GM12865 (cell line): ENCODE data around the gene TRAPPC6A.

Source experiments
- DNase-seq: peaks from one replicate; pipeline ENCODE4 v3.0.0; 2010; ENCODE audit warnings: low read depth
- H3K4me3 ChIP-seq: 2 replicates; pipeline ENCODE4 v1.5.1; 2011; ENCODE audit warnings: mild to moderate bottlenecking, low read depth, low read length, control low read depth
- TF ChIP-seq, protein P1 (sequence below): IDR thresholded peaks from 2 replicates; pipeline ENCODE4 v1.5.1; 2011; ENCODE audit warnings: low read length, control low read depth, low read depth, inconsistent platforms; ENCODE audit not compliant: insufficient read depth; ENCODE audit errors: missing control alignments

Gene TRAPPC6A

DNA sequence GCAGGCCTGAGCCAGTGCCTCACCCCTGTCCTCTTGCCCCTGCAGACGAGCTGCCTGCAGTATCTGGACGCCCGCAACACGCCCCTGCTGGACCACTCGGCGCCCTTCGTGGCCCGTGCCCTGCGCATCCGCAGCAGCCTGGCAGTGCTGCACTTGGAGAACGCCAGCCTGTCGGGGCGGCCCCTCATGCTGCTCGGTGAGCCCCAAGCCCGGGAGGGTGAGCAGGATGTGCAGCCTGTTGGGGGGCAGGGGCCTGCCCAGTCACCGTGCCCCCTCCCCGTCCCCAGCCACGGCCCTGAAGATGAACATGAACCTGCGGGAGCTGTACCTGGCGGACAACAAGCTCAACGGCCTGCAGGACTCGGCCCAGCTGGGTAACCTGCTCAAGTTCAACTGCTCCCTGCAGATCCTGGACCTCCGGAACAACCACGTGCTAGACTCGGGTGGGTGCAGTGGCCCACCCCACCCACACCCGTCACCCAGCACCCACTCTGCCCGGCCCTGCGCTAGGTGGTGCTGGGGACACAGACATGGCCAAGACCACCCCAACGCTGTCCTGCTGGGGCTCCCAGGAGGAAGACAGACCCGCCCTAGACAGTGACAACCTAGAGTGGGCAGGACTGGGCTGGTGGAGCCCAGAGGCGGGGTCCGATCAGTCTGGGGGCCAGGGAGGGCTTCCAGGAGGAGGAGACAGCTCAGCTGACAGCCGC lies 35.9 kb downstream of the TRAPPC6A start:
- DNase-seq = no peak
- no peak overlapping the region for H3K4me3 ChIP-seq
- TF ChIP-seq, protein P1, sequence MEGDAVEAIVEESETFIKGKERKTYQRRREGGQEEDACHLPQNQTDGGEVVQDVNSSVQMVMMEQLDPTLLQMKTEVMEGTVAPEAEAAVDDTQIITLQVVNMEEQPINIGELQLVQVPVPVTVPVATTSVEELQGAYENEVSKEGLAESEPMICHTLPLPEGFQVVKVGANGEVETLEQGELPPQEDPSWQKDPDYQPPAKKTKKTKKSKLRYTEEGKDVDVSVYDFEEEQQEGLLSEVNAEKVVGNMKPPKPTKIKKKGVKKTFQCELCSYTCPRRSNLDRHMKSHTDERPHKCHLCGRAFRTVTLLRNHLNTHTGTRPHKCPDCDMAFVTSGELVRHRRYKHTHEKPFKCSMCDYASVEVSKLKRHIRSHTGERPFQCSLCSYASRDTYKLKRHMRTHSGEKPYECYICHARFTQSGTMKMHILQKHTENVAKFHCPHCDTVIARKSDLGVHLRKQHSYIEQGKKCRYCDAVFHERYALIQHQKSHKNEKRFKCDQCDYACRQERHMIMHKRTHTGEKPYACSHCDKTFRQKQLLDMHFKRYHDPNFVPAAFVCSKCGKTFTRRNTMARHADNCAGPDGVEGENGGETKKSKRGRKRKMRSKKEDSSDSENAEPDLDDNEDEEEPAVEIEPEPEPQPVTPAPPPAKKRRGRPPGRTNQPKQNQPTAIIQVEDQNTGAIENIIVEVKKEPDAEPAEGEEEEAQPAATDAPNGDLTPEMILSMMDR = no peak

DNA sequence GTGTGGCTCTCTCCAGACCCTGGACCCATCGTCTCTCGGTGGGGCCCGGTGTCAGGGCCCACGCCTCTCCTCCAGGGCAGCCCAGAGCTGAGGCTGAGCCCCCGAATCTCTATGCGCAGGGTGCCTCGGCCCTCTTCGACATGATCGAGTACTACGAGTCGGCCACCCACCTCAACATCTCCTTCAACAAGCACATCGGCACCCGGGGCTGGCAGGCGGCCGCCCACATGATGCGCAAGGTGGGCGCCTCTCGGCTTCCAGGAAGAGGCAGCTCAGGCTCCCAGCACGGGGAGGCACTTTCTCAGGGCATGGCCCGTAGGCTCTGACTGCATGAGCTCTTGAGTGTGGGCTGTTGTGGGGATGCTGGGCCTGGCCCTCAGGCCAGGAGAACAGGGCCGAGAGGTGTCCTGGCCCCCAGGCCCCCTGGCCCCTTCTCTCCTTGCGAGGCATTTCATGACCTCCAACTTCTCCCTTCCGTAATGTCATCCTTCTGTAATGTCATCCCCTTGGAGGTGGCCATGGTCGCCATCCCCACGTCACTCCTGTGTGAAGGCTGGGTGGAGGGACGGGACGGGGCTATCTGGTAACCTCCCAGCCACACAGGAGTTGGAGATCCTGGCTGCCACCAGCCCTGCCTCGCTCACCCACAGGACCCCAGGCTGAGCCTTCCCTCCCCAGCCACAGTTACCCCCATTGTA lies 36.7 kb downstream of the TRAPPC6A start:
- TF ChIP-seq, protein P1 = no peak
- DNase-seq = no peak
- no peak overlapping the region for H3K4me3 ChIP-seq

DNA sequence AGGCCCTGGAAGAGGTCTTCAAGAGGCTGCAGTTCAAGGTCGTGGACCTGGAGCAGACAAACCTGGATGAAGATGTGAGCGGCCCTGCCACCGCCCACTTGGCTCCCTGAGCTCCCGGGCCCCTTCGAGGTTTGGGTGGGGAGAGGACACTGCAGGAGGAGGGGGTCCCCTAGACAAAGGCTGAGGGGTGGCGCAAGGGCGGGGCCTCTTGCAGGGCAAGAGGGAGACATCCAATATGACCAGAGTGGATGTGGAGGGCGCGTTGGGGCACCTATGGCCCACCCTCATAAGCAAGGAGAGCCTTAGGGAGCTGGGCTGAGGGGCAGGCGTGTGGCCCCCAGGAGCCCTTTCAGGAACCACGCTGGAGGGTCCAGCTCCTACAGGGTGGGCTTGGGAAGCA lies 37.5 kb downstream of the TRAPPC6A start:
- TF ChIP-seq, protein P1 = no peak
- DNase-seq = no peak
- H3K4me3 ChIP-seq = no peak overlapping the region

DNA sequence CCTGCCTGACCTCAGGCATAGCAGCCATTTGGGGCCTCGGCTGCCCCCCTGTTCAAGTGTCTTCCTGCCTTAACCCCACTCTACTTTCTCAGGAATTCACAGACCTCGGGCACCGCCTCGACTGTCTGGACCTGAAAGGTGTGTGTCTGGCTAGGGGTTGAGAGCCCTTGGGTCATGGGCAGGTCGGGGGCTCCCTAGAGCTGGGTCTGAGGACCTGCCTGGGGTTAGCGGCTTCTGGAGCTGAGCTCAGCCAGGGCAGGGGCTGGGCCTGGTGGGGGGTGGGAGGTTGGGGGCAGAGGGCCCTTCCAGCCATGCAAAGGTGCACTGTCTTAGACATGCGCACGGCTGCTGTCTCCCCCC lies 37.9 kb downstream of the TRAPPC6A start:
- TF ChIP-seq, protein P1 = no peak
- DNase-seq = no peak
- H3K4me3 ChIP-seq = no peak overlapping the region

DNA sequence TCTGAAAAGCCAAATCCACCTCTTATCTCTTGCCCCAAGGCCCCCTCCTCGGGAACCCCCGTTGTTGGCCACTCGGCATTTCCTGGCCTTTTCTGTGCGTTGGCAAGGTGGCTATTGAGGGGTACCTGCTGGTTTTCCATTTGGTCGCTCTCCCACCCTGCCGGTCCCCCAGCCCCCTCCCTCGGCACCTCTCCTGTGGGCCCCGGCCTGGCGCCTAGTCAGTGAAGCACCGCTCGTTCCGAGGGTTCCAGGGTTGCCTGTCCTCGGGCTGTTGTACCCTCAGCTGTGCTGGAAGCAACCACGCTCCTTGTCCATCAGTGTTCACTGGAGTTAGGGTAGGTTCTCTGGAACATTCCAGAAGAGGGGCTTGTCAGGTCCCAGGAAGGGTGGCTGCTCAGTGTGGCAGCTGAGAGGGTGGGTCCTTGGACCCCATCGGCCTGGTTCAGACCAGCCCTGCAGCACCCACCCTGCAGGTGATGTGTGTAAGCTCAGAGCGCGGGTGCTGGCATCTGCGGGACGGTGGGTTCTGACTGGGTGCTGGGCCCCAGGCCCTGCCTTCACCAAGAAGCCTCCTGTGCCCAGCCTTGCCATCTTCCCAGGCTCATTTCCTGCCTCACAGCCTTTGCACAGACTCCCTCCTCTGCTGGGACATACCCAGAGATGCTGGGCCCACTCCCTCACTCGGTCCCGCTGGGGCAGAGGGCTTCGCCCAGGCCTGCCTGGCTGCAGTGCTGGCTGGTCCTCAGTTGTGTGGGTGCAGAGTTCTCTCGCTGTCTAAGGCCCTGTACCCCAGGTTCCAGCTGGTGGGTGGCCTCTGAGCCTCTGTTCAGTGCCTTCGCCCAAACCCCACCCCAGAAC lies 38.5 kb downstream of the TRAPPC6A start:
- DNase-seq = no peak
- TF ChIP-seq, protein P1 = no peak
- H3K4me3 ChIP-seq = no peak overlapping the region

DNA sequence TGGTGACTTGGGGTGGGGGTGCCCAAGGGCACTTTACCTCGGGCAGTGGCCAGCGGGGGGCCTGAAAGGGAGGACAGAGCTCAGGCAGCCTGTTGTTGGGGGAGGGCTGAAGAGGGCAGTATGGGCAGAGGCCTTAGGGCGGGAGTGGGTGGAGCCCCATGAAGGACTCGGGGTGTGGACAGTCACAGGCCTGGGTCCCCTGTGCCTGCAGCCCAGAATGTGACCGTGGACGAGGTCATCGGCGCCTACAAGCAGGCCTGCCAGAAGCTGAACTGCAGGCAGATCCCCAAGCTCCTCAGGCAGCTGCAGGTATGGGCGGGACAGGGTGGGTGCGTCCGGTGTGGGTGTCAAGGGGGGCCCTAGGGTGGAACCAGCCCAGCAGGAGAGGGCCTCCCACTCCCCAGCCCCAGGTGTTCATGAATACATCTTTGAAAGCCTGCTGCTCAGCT lies 39.7 kb downstream of the TRAPPC6A start:
- TF ChIP-seq, protein P1 = no peak
- no peak overlapping the region for H3K4me3 ChIP-seq
- DNase-seq = no peak
